Ishikawa (cell line): ENCODE data around the gene MALRD1.

ENCODE experiments used
- CREB1 ChIP-seq: IDR thresholded peaks from 2 replicates; pipeline ENCODE4 v1.6.1; 2012; ENCODE audit warnings: low read depth
- EGR1 ChIP-seq: IDR thresholded peaks from 2 replicates; pipeline ENCODE4 v1.6.1; 2012
- MAX ChIP-seq: IDR thresholded peaks from 2 replicates; pipeline ENCODE4 v1.6.1; 2012
- REST ChIP-seq: IDR thresholded peaks from 2 replicates; pipeline ENCODE4 v1.6.1; 2012; ENCODE audit warnings: low read depth, mild to moderate bottlenecking
- TAF1 ChIP-seq: IDR thresholded peaks from 2 replicates; pipeline ENCODE4 v1.6.1; 2012; ENCODE audit warnings: low read depth, mild to moderate bottlenecking
- TEAD4 ChIP-seq: IDR thresholded peaks from 2 replicates; pipeline ENCODE4 v1.6.1; 2012
- USF1 ChIP-seq: IDR thresholded peaks from 2 replicates; pipeline ENCODE4 v1.6.1; 2012
- YY1 ChIP-seq: IDR thresholded peaks from 2 replicates; pipeline ENCODE4 v1.6.1; 2012; ENCODE audit warnings: low read depth

GRCh38 chr10:19683356-19683755, 634.8 kb downstream of the MALRD1 start:
- TF ChIP-seq CREB1 (no peak), EGR1 (no peak), REST (no peak), YY1 (no peak), MAX (no peak), USF1 (no peak), TAF1 (no peak), TEAD4 (no peak)
